CD4-positive, alpha-beta T cell treated with Interleukin-2 at 100 ng/mL for 4 hours (primary cell): ENCODE measurements around the gene TREM1.
"Not testable (repeated sequence)": the region's sequence is repeated elsewhere in the genome, so short reads cannot be mapped to it uniquely, and the experiment has no call there.

Experiments used
- DNase-seq: peaks from one replicate; pipeline ENCODE4 v3.0.0-alpha.2; 2020; ENCODE audit warnings: low spot score

TREM1 gene

DNA sequence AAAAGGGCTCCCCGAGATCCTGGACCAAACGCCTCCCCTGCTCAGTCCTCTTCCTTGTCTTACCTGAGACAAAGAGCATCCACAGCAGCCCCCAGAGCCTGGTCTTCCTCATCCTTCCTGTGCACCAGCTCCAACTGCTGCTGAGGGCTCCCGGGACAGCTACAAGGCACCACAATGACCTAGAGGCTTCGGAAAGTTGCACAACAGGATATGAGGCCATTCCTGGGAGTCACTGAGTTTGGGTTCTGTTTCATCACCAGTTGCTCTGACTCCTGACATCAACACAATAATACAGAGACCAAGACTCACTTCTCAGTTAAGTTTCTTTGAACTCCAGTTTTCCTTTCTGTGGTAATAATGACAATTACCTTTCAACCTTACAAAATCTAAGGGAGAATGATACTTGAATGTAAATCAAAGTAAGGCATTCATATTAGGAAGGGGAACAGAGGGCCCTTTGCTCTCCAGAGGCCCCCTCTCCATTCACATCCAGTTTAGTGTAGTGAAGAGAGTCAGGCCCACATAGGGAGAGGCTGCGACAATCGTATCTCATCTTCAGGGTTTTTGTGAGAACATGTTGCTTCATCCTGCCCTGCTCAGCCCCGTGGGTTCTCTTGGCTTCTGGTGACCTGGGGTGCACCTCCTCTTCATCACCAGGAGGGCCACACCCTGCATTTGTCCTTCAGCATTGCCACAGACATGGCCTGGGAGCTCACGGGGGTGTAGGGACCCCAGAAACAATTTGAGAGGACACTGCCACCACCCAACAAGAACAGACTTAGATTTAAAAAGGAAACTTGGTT, at the start of gene TREM1:
Gene TREM1 (minus strand): TSS at position 139 of the 803 bp plus-strand sequence. CDS start 27 bp downstream, at position 112.
- DNase-seq: no peak

DNA sequence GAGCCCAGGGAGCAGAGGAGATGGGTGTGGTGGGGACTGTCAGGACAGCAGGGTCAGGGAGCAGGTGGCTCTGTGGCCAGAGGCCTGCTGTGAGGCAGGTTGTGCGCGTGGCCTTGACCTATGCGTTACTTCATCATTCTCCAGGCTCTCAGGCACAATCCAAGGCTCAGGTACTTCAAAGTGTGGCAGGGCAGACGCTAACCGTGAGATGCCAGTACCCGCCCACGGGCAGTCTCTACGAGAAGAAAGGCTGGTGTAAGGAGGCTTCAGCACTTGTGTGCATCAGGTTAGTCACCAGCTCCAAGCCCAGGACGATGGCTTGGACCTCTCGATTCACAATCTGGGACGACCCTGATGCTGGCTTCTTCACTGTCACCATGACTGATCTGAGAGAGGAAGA, 49.5 kb upstream of the TREM1 start:
- no peak for DNase-seq

DNA sequence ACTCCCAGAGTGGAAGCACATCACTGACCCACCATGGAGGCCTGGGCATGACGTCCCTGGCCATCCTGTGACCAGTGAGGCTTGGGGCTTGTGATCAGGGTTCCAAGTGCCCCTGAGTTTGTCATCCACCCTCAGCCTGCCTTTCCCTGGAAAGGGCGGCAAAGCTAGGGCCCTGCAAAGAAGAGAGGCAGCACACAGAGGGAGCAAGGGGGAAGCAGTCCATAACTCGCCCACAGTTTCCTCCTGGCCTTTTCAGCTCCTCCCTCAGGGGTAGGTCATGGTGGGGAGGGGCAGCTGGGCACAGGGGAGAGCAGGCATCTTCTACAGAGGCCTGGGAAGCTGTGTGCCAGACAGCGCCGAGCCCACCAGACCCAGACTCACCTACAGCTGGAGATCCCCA, 48.8 kb upstream of the TREM1 start, which contains the start of gene NCR2:
Gene NCR2 (plus strand): TSS at position 313 of the 400 bp plus-strand sequence. CDS start 269 bp downstream, outside the sequence.
- DNase-seq: no peak

DNA sequence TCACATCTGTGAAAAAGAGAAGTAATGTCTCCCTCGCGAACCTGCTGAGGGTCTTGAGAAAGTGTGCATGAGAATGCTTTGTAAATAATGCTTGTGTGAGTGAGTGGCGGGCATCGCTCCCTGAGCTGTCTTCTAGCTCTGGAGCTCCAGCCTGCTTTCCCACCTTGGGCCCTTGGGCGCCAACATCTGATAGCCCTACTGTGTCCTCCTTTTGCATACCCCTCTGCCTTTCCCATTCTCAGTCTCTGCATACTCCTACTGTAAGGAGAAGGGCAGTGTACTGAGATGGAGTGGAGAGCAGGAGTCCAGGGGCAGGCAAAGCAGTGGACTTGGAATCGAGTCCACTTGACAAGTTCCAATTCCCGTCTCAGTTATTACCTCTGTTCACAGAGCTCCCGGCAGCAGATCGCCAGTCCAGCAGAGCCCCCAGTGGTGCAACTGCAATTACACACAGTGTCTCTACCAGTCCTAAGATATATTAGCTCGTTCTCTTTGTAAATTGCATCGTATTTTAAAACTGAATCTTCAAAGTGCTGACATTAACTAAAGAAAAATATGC, 48.1 kb upstream of the TREM1 start:
- DNase-seq: no peak

DNA sequence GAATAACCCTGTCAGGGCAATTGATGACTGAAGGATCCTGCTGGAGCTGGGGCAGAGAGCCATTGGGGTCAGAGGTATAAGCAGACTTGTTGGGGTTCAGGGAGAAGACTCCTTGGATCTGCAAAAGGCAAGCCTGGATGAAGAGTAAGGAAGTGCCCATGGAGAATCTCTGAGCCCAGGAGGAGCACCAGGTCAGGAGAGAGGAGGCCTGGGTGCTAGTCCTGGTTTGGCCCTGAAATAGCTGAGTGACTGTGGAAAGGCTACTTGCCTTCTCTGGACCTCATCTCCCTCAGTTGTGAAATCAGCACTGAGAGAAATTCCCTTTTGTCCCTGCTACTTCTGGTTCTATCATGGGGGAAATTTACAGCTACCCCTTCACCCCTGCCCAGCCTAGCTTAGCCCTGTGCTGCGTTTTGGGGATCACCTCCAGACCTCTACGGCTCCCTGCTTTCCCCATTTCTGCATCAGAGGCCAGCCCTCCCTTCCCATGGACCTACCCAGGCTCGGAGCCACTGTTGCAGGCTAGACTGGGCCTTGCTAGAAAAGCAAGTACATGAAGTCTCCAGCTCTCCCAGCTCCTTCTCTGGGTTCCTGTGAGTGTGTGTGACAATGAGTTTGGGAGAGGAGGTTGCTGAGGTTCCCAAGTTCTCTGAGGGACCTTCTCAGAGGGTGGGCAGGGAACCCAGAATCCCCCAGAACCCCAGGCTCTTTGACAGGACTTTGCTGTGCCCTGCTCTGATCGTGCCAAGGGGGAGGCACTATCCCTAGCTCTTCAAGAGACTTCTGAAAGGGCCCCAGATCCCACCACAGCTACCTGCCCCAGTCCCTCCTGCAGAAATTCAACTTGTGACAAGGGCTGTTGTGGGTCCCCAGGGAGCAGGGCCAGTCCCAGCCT, 46.6 kb upstream of the TREM1 start:
- DNase-seq: no peak

DNA sequence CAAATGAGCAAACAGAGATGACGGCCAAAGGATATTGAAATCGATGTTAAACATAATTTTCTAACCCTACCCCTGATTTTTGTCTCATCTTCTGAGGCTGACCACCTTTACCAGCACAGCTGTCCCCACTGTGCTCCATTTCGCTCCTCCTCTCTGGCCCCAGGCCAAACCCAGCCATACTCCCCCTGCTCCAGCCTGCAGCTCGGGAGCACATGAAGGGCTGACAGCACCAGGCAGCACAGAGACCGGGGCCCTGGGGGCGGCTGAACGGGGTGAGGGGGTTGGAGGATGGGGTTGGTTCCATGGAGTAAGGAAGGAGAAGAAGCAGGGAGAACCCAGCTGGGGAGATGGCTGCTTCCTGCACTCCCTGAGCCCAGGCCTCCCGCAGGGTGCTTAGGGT, 45.8 kb upstream of the TREM1 start:
- no peak for DNase-seq

DNA sequence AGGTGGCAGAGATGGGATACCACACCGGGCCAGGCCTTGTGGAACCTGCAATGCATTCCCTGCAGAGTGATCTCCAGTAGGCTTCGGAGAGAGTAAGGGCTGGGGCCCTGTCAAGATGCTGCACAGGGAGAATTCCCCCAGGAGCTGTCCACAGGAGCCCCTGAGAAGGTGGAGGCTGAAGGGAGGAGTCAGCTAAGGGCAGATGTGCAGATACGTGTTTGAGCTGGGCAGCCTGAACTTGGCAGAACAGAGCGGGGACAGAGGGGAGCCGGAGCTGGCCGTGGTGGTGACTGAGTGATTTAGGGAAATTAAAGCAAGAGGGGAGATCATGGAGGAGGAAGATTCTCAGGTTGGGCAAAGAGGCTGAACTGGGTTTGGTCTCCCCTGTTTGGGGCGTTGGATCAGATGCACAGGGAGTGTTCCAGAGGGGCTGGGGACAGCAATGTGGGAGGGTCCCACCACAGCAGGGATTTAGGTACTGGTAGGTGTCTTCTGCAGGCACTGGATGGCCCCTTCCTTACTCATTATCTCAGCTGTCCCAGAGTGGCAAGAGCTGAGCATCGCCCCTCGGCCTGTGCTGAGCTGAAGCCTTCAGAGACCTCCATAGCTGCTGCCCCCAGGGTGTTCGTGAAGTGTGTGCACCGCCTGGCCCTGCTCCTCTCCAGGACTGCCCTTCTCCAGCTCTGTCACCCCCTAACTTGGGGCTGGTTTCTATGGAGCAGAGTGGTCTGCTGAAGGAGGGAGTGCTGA, 45.1 kb upstream of the TREM1 start:
- no peak for DNase-seq

DNA sequence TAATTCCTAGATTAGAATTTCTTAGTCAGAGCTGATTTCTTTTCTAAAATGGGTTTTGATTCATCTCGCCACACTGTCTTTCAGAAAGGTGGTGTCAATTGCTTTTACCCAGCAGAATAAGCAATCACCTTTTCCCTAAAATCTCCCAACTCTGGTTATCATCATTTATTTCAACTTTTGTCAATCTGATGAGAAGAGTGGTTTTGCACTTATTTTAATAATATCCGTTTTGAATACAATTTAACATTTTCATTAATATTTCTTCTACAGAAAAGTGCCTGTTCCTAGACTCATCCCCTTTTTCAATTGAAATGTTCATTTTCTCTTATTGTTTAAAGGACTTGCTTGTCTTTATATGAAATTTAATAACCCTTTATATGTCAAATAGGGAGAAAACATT, 40.7 kb upstream of the TREM1 start:
- DNase-seq: no peak

DNA sequence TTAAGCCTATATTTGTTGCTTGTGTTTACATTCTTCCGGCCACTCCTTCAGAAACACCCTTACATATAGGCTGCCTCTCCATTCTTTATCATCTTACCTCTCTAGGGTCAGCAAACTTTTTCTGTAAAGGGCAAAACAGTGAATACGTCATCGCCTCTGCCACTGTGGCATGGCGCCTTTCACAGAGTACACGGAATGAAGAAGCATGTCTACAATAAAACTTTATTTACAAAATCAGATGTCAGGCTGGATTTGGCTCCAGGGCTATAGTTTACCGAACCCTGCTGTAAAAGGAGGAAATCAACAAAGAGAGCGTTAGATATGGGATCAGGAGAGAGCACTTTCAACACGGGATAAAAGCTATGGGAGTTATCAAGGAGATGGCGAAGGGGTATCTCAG, 39.6 kb upstream of the TREM1 start:
- DNase-seq: no peak

DNA sequence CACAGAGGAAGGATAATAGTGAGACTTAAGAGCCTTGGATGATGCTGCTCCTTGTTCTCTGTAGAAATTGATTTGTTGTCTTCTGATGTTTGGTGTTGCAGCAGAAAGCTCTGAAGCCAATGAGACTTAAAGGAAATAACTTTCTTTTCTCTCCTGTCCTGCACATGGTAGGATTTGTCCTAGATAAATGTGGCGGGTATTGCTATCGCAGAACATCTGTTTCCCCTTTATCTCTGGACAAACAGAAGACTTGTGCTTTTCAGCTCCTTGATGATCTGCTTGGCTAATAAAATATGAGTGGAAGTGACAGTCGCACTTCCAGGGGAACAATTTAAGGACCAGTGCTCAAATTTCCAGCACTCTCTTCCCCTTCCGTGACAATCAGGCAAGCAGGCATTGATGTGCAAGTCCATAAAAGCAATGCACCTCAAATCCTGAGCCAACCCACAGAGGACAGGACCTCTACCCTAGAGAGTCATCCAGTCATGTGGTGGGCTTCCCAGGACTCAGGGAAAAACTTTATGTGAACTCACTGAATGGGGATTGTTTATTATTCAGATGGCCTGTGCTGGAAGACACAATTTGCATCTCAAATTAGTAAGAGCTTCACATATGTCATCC, 39.1 kb upstream of the TREM1 start:
- no peak for DNase-seq

DNA sequence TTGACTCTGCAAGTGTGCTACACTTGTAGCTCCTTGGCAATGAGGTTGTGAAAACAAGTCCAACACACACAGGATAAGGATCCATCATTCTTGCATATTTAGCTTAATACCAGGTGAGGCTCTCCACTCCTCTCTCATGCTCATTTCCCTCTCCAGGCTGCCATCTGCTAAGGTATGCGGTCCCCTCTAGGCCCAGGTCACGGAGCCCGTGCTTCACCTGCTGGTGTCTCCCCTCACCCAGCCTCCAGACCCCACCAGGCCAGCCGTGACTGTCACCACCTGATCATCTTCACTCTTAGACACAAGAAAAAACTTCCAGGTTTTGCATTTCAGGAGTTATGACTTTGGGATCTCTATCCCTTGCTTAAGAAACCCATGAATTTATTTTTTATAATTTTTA, 34.7 kb upstream of the TREM1 start:
- DNase-seq: no peak

DNA sequence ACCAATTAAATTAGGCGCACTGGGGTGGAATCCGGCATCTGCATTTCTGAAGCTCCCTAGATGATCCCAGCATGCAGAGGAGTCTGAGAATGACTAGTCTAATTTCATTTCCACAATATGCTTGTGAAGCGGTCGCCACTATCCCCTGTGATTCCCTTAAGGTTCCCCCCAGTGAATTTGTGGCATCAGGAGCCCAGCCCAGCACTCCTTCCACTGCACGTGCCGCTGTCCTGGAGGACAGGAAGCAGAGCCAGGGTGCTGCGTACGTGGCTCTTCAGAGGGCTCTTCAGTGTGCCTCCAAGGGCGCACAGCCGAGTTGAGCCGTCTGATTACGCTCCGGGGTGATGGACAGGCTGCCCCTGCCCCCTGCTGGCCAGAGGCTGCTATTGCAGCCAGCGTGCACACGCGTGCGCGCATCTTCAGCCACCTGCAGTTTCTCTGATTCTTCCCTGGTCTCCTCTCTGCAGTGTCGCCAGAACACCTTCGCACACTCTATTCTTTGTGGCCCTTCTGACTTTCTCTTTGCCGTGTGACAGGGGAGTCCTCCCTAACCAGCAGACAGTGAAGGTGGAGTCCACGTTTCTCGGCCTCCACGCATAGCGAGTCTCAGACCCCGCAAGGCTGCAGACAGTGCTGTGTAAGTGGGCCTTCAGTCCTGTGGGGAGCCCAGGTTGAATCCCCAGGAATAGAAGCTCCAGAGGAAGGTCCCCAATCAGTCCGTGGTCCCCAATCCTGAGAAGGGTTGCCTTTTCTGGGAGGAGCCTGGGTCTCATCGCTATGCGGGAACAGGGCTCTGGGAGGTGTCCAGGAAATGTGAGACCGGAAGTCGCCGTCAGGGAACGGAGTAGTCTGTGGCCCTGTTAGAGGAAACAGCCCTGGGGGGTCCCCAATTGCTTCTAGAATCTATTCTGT, 32.4 kb upstream of the TREM1 start:
- DNase-seq: peak; percentile 83

DNA sequence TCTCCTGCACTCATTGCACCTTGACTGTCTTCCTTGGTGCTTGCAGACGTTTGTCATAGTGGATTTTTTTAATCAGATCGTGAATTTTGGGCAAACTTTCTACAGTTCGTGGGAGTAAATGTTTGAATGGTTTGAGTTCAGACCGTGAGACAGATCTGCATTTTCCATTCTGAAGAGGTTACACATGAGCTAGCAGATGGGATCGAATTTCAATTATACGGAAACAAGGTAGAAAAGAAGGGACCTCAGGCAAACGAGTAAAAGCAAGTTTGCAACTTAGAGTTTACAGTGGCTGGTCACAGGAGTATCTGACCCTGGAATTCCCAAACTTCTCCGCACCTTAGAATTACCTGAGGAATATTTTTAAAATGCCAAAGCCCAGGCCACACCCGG, 31.8 kb upstream of the TREM1 start:
- no peak for DNase-seq

DNA sequence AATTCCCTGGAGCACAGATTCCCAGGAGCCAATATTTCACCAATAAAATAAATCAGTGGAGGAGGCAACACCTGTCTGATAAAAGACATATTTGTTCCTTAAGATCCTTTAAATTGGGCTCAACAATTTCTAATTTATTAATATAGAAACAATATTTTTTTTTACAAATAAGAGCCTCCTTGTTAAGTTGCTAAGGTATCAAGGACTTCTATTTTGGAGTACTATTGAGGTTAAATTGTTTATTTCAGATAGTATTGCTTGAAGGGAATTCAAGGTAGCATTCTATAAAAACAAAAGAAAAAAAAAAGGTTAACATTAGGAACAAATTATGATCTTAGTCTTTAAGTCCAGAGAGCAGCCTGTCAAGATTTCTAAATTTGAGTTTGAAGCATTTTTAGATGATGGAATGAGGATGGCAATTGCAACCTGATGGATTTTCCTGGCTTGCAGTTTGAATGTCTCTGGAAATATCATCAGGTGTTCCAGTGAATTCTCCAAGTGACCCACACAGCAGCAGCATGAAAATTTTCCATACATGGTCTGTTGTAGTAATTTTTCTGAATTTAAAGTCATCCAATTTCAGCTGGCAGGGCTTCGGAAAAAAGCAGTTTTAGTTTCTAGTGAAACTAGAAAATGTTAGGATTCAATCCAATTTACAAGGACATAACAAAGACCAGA, 29.6 kb upstream of the TREM1 start:
- DNase-seq: no peak

DNA sequence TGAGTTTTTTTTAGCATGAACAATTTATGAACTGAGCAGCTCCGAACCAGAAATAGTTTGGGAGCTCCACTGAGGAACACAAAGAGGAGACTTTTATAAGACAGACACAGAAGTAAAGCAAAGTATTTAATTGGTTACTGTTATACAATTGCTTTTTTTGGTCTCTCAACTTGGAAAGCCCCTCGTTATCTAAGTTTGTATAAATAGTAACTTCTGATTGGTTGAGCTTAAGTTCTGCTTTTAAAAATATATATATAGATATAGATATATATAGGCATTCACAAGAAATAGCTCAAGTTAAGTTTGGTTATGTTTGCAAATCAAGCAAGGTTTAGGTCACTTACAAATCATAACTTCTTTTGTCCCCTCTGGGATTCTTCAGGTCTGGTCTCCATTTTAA, 28.7 kb upstream of the TREM1 start:
- DNase-seq: no peak

DNA sequence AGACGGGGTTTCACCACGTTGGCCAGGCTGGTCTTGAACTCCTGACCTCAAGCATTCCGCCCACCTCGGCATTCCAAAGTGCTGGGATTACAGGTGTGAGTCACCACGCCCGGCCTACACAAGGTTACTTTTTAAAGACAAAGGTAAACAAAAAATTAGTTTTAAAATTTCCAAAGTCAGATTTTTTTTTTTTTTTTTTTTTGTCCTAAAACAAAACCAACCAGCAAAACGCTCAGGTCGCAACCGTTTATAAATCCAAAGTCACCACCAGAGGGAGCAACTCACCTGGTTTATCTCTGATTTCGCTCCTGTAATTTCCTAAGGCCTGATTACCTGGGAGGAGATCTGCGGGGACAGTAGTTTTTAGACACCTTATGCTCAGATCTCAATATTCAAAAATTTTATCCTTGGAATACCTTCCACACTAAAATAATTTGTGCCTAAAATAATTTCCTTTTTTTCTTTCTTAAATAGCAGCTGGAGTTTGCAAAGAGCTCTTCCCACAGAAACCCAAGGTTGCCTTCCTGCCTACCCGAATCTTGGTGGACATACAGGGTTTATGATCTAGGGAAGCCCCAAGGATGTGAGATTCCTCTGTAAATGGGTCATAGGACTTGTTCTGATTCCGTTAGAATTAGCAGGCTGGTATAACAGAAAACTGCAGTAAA, 19.8 kb upstream of the TREM1 start:
- peak; percentile 60 for DNase-seq

DNA sequence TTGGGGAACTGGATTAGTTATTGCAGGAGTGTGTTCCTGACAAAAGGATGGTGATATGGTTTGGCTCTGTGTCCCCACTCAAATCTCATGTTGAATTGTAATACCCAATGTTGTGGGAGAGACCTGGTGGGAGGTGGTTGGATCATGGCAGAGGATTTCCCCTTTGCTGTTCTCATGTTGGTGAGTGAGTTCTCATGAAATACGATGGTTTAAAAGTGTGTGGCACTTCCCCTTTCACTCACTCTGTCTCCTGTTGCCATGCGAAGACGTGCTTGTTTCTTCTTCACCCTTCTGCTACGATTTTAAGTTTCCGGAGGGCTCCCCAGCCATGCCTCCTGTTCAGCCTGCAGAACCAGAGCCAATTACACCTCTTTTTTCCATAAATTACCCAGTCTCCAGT, 16.2 kb upstream of the TREM1 start:
- no peak for DNase-seq

DNA sequence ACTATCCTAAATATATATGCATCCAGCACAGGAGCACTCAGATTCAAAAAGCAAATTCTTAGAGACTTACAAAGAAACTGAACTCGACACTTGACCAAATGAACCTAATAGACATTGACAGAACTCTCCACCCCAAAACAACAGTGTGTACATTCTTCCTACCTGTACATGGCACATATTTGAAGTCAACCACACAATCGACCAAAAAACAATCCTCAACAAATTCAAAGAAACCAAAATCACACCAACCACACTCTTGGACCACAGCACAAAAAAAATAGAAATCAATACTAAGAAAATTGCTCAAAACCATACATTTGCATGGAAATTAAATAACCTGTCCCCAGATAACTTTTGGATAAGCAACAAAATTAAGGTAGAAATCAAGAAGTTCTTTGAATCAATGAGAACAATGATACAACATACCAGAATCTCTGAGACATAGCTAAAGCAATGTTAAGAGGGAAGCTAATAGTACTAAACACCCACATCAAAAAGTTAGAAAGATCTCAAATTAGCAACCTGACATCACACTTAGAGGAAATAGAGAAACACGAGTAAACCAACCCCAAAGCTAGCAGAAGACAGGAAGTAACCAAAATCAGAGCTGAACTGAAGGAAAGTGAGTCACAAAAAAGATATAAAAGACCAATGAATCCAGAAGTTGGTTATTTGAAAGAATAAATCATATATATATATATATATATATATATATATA, 12.5 kb upstream of the TREM1 start:
- DNase-seq: peak; percentile 65

DNA sequence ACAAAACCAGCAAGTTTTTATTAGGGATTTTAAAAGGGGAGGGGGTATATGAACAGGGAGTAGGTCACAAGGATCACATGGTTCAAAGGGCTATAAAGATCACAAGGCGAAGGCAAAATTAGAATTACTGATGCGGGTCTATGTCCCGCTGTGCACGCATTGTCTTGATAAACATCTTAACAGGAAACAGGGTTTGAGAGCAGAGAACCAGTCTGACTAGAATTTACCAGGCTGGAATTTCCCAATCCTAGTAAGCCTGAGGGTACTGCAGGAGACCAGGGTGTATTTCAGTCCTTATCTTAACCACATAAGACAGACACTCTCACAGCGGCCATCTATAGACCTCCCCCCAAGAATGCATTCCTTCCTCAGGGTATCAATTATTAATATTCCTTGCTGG, 10.8 kb upstream of the TREM1 start:
- DNase-seq: not testable (repeated sequence)
